ENCODE data around the gene NKX1-1. TPM values are rescaled to one million over a fixed set of nuclear protein-coding genes. Genes with fewer than 3 reads are reported as not detected.
"Not testable (repeated sequence)": the region's sequence is repeated elsewhere in the genome, so short reads cannot be mapped to it uniquely, and the experiment has no call there.

Gene NKX1-1
- polyA plus RNA-seq, 6 donors from 2014 or later = not detected

- H3K9me3 Mint-ChIP-seq = peaks cover 0 to 4% (median 0%) of the 10 kb centered on the region in 7 donors
- ATAC-seq (ENCODE audit: low read depth in 2 of 2) (no peak), DNase-seq (no peak)
- H3K27ac Mint-ChIP-seq = no peak overlapping the region
- no peaks in the 10 kb centered on the region for H3K4me1 Mint-ChIP-seq
- no peaks in the 10 kb centered on the region for H3K36me3 Mint-ChIP-seq
- H3K4me3 Mint-ChIP-seq = no peak overlapping the region
- peaks cover 8 to 29% (median 22%) of the 10 kb centered on the region in 3 donors for H3K27me3 Mint-ChIP-seq
Observed at GRCh38 chr4:1445716-1446445, 39.6 kb upstream of the NKX1-1 start.

- H3K4me3 Mint-ChIP-seq; H3K4me1 Mint-ChIP-seq; H3K9me3 Mint-ChIP-seq; ATAC-seq (ENCODE audit: low read depth in 2 of 2); H3K36me3 Mint-ChIP-seq; DNase-seq: not testable (repeated sequence)
- Mint-ChIP-seq H3K27ac (peak overlapping the region in 1 of 6 donors; percentile 12), H3K27me3 (peaks cover 8 to 29% (median 22%) of the 10 kb centered on the region in 3 donors)
Observed at GRCh38 chr4:1443688-1444172, 37.5 kb upstream of the NKX1-1 start.

GRCh38 chr4:1427010-1427409 lies 20.8 kb upstream of the NKX1-1 start:
- Mint-ChIP-seq H3K4me1 (no peaks in the 10 kb centered on the region), H3K27me3 (peaks cover 25 to 44% (median 30%) of the 10 kb centered on the region in 3 donors), H3K27ac (no peak overlapping the region), H3K9me3 (no peaks in the 10 kb centered on the region), H3K36me3 (no peaks in the 10 kb centered on the region), H3K4me3 (no peak overlapping the region)
- DNase-seq = no peak
- ATAC-seq (ENCODE audit: low read depth in 2 of 2) = no peak

DNA sequence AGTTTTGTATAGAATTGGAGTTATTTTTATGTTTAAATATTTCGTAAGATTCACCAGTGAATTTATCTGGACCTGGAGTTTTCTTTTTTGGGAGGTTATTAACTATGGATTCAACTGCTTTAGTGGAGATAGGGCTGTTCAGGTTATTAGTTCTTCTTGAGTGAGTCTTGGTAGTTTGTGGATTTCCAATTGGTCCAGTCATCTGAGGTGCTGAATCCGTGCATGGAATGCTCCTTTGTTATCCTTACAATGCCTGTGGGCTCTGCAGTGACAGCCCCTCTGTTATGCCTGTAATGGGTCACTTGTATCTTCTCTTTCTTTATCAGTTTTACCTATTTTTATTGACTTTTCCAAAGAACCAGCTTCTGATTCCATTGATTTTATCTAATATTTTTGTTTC lies 15.4 kb upstream of the NKX1-1 start:
- Mint-ChIP-seq H3K9me3 (no peaks in the 10 kb centered on the region), H3K27me3 (peaks cover 35 to 78% (median 38%) of the 10 kb centered on the region in 3 donors), H3K4me1 (peaks cover 0 to 1% (median 0%) of the 10 kb centered on the region in 3 donors), H3K27ac (no peak overlapping the region), H3K36me3 (no peaks in the 10 kb centered on the region), H3K4me3 (no peak overlapping the region)
- no peak for ATAC-seq (ENCODE audit: low read depth in 2 of 2)
- DNase-seq = no peak

DNA sequence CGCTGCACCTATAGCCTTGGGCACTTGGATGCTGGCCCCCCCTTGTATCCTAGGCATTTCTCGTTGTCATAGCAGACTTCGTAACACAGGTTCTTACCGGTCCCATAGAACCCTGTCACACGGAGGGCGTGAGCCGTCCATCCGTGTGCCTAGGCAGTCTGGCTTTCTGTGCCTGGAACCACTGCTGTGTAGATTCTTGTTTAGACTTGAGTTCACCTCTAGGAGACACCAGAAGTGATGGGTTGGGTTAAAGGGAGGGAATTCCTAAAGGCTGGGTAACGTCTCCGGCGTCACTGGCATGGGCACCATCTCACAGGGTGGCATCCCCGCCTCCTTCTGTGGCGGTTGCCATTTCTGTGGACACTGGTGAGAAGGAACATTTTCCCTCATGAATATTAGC lies 13.5 kb upstream of the NKX1-1 start:
- Mint-ChIP-seq H3K27me3 (peaks cover 35 to 79% (median 38%) of the 10 kb centered on the region in 3 donors), H3K36me3 (no peaks in the 10 kb centered on the region), H3K4me3 (no peak overlapping the region), H3K27ac (no peak overlapping the region), H3K4me1 (peaks cover 0 to 6% (median 5%) of the 10 kb centered on the region in 3 donors), H3K9me3 (peaks cover 0 to 5% (median 0%) of the 10 kb centered on the region in 7 donors)
- no peak for DNase-seq
- ATAC-seq (ENCODE audit: low read depth in 2 of 2) = no peak

- Mint-ChIP-seq H3K27me3 (peaks cover 36 to 74% (median 38%) of the 10 kb centered on the region in 3 donors), H3K27ac (no peak overlapping the region), H3K36me3 (no peaks in the 10 kb centered on the region), H3K9me3 (peaks cover 0 to 5% (median 0%) of the 10 kb centered on the region in 7 donors), H3K4me1 (peaks cover 0 to 10% (median 5%) of the 10 kb centered on the region in 3 donors), H3K4me3 (peak overlapping the region in 1 of 8 donors; percentile 31)
- no peak for ATAC-seq (ENCODE audit: low read depth in 2 of 2)
- no peak for DNase-seq
Observed at GRCh38 chr4:1418494-1419285, 12.4 kb upstream of the NKX1-1 start.

- H3K27me3 Mint-ChIP-seq = peaks cover 35 to 80% (median 45%) of the 10 kb centered on the region in 3 donors
- ATAC-seq (ENCODE audit: low read depth in 2 of 2) (no peak), DNase-seq (no peak)
Observed at GRCh38 chr4:1417522-1418390, 11.5 kb upstream of the NKX1-1 start.

GRCh38 chr4:1416948-1417260 lies 10.7 kb upstream of the NKX1-1 start:
- Mint-ChIP-seq H3K4me3 (no peak overlapping the region), H3K27ac (no peak overlapping the region), H3K36me3 (no peaks in the 10 kb centered on the region), H3K4me1 (peaks cover 0 to 12% (median 5%) of the 10 kb centered on the region in 3 donors), H3K9me3 (peaks cover 0 to 5% (median 0%) of the 10 kb centered on the region in 7 donors), H3K27me3 (peaks cover 32 to 80% (median 52%) of the 10 kb centered on the region in 3 donors)
- no peak for ATAC-seq (ENCODE audit: low read depth in 2 of 2)
- DNase-seq = no peak

More at GRCh38 chr4:1417522-1418390, 11.5 kb upstream of the NKX1-1 start:
- H3K9me3 Mint-ChIP-seq = peaks cover 0 to 5% (median 0%) of the 10 kb centered on the region in 7 donors
- H3K4me3 Mint-ChIP-seq = no peak overlapping the region
- peaks cover 0 to 12% (median 5%) of the 10 kb centered on the region in 3 donors for H3K4me1 Mint-ChIP-seq
- H3K27ac Mint-ChIP-seq = no peak overlapping the region
- no peaks in the 10 kb centered on the region for H3K36me3 Mint-ChIP-seq

DNA sequence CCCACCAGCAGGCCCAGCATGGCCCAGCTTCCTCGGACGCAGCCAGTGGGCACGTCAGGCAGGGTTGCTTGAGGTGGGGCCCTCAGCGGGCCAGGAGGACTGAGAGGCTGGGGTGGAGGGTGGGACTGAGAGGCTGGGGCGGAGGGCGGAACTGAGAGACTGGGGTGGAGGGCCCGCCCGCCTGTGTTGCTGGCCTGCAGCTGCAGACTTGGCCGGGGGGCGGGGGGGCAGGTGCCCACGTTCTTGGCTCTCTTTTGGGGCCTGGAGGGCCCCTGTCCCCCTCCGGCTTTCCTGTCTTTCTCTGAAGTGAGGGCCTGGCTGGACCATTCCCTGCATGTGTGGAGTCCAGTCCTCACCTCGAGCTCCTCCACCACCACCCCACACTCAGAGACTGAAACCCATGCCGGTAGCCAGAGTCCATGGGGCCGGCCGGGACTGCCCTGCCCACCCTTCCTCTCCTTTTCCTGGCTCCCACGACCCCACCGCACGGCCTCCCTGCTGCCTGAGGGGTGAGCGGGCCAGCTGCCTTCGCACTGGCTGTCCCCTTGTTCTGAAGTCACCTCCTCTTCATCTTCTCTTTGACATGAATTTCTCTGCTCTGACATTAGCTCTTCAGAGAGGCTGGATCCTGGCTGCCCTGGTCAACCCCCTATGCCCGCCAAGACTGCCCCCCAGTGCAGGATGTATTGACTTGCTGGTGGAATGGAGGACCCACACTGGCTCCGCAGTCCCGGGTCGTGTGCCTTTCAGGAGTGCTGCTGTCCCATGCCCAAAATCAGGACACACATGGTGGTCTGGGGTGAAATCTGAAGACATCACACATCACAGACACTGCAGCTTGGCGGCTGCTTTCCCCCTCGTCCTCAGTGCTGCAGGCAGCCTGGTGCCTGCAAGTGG lies 10.1 kb upstream of the NKX1-1 start:
- H3K36me3 Mint-ChIP-seq = no peaks in the 10 kb centered on the region
- no peak overlapping the region for H3K27ac Mint-ChIP-seq
- H3K4me3 Mint-ChIP-seq = peak overlapping the region in 2 of 8 donors; percentile 32 to 65
- no peak for ATAC-seq (ENCODE audit: low read depth in 2 of 2)
- peaks cover 37 to 85% (median 58%) of the 10 kb centered on the region in 3 donors for H3K27me3 Mint-ChIP-seq
- peaks cover 0 to 6% (median 0%) of the 10 kb centered on the region in 7 donors for H3K9me3 Mint-ChIP-seq
- H3K4me1 Mint-ChIP-seq = peaks cover 0 to 12% (median 5%) of the 10 kb centered on the region in 3 donors
- DNase-seq = no peak

DNA sequence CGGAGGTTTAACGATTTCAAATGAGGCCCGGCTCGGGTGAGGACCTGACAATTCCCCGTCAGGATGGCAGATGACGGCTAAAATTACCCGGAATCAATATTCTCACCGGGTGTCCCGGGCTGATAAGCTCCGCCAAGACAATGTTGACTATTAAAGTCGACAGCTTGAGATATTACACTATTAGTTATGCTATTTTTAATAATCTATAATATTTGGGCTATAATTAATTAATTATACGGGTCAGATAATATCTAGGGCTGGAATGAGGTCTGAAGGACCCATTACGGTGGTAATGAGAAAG lies 9.4 kb upstream of the NKX1-1 start:
- H3K27ac Mint-ChIP-seq = peak overlapping the region in 1 of 6 donors; percentile 47
- DNase-seq (no peak), ATAC-seq (ENCODE audit: low read depth in 2 of 2) (no peak)
- peaks cover 0 to 12% (median 5%) of the 10 kb centered on the region in 3 donors for H3K4me1 Mint-ChIP-seq
- H3K36me3 Mint-ChIP-seq = no peaks in the 10 kb centered on the region
- peak overlapping the region in 1 of 8 donors; percentile 8 for H3K4me3 Mint-ChIP-seq
- H3K27me3 Mint-ChIP-seq = peaks cover 37 to 87% (median 65%) of the 10 kb centered on the region in 3 donors
- peaks cover 0 to 7% (median 0%) of the 10 kb centered on the region in 7 donors for H3K9me3 Mint-ChIP-seq

DNA sequence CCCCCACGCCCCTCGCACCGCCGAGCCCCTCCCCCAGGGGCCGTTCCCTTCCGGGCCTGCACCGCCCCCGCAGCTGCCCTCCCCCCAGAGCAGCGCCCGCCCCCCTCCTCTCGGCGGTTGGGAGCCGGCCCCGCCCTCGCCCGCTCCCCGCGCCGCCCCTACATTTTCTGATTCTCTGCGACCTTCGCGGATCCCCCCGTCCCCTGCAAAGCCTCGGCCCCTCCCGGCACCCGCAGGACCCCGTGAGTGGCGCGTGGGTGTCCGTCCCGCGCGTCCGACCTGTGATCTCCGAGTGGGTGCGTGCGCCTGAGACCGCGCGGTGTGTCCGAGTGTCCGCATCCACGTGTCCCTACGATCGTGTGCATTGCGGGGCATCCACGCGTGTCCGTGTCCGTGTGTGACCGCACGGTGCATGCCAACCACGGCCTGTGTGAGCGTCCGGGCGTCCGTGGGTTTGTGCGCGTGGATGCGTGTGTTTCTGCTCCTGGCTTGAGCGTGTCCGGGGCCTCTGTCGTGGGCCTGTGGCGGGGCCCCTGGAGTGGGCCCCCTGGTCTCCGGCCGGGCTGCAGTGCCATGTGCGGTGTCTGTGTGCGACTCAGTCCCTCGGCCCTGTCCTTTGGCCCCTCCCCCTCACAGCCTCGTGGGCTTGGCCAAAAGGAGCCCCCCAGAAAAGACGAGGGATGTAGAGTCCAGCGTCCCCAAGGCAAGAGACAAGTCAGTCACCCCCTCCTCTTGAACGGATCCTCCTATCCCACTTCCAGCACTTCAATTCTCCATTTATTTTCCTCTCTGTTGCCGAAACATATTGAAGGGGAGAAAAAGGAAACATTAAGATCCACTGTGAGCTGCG lies 8.8 kb upstream of the NKX1-1 start:
- H3K27me3 Mint-ChIP-seq = peaks cover 32 to 89% (median 70%) of the 10 kb centered on the region in 3 donors
- ATAC-seq (ENCODE audit: low read depth in 2 of 2) = no peak

More for the DNA sequence above, 8.8 kb upstream of the NKX1-1 start:
- H3K36me3 Mint-ChIP-seq = no peaks in the 10 kb centered on the region
- DNase-seq = no peak
- peaks cover 0 to 12% (median 5%) of the 10 kb centered on the region in 3 donors for H3K4me1 Mint-ChIP-seq
- H3K9me3 Mint-ChIP-seq = peaks cover 0 to 7% (median 0%) of the 10 kb centered on the region in 7 donors
- H3K4me3 Mint-ChIP-seq = peak overlapping the region in 3 of 8 donors; percentile 8 to 84 (median 35)
- H3K27ac Mint-ChIP-seq = peak overlapping the region in 1 of 6 donors; percentile 66

All from naive B cell (primary cell).